HCT116 (cell line): ENCODE data around the gene C4orf36. TPM values are rescaled to one million over a fixed set of nuclear protein-coding genes. Genes with fewer than 3 reads are reported as not detected.
A peak's percentile ranks its signal among the peaks of the same experiment; 100 is the strongest.

Source experiments
- ATAC-seq: fragments of 200-7000 bp; cut with Tn5 transposase; 2 replicates; pipeline ENCODE4 v1.9.1; 2020; ENCODE audit warnings: mild to moderate bottlenecking, moderate library complexity
- Bru-seq: library from RNA; stranded (reverse); fragments of 400-500 nt; gene quantifications from one replicate; lab custom pipeline; 2021; lab: Mats Ljungman, UMichigan
- BruChase-seq, 2 experiments: library from RNA; stranded (reverse); fragments of 400-500 nt; gene quantifications; one replicate each; lab custom pipeline; 2021; lab: Mats Ljungman, UMichigan
- BruUV-seq: library from RNA; stranded (reverse); fragments of 400-500 nt; replicated peaks from 2 replicates; lab custom pipeline; 2021; lab: Mats Ljungman, UMichigan
- CTCF ChIA-PET: fragments of 300-600 bp; sonication (Branson Sonifier 250); formaldehyde crosslinking; loops from one replicate; lab custom pipeline; 2021; ENCODE audit warnings: antibody characterized with exemption; lab: Charles Lee
- POLR2A ChIA-PET: fragments of 300-600, 350-600 bp; sonication (Branson Sonifier 250); formaldehyde crosslinking; loops from one replicate; lab custom pipeline; 2021; ENCODE audit warnings: antibody characterized with exemption; lab: Charles Lee
- RAD21 ChIA-PET, 2 experiments: fragments of 300-600 bp; sonication (Branson Sonifier 250); formaldehyde crosslinking; loops; one replicate each; lab custom pipeline; 2023; ENCODE audit warnings: low total read pairs in 2 of 2; ENCODE audit not compliant: uncharacterized antibody in 2 of 2, unreplicated experiment in 2 of 2, low non-redundant PET in 1 of 2; lab: Charles Lee
- DNase-seq: peaks from one replicate; pipeline ENCODE4 v3.0.0-alpha.2; 2010; ENCODE audit warnings: low read depth, low spot score
- H2AFZ ChIP-seq: fragments of 200-600 bp; shearing (Covaris generic), sonication (generic); 2 replicates; pipeline ENCODE4 v1.6.1; 2017; ENCODE audit warnings: low read depth, mixed run types, mixed read lengths, antibody characterized with exemption, low read length; ENCODE audit not compliant: poor library complexity, severe bottlenecking
- H3K27ac ChIP-seq: 2 replicates; pipeline ENCODE4 v1.5.1; 2012; ENCODE audit warnings: low read depth, low read length
- H3K27me3 ChIP-seq: fragments of 200-600 bp; sonication (generic); 2 replicates; pipeline ENCODE4 v1.6.1; 2016; ENCODE audit warnings: mixed run types, low read length, mixed read lengths; ENCODE audit not compliant: insufficient read depth
- H3K36me3 ChIP-seq, 2 experiments: fragments of 200-500 bp in 1 of 2; fragments of 200-600 bp in 1 of 2; sonication (Bioruptor generic) in 1 of 2; sonication (generic) in 1 of 2; 2 replicates each; pipeline versions ENCODE4 v1.5.1 to v1.6.1; 2014 to 2016; ENCODE audit warnings: low read length in 2 of 2, inconsistent platforms in 1 of 2, mixed read lengths in 1 of 2, mixed run types in 1 of 2; ENCODE audit not compliant: insufficient read depth in 2 of 2, control insufficient read depth in 1 of 2
- H3K4me1 ChIP-seq, 2 experiments: fragments of 200-600 bp in 1 of 2; sonication (generic) in 1 of 2; 2 replicates each; pipeline versions ENCODE4 v1.5.1 to v1.6.1; 2012 to 2017; ENCODE audit warnings: low read length in 2 of 2, inconsistent platforms in 1 of 2, mild to moderate bottlenecking in 1 of 2, mixed read lengths in 1 of 2, mixed run types in 1 of 2, moderate library complexity in 1 of 2; ENCODE audit not compliant: insufficient read depth in 2 of 2, control insufficient read depth in 1 of 2
- H3K4me2 ChIP-seq: fragments of 200-600 bp; sonication (generic); 2 replicates; pipeline ENCODE4 v1.6.1; 2017; ENCODE audit warnings: mixed run types, low read length, mixed read lengths
- H3K4me3 ChIP-seq, 2 experiments: fragments of 200-600 bp in 1 of 2; sonication (generic) in 1 of 2; replicated peaks in 1 of 2; 2 replicates each; pipeline ENCODE4 v1.5.1; 2011 to 2016; ENCODE audit warnings: low read length in 2 of 2, control low read depth in 1 of 2, low read depth in 1 of 2, mild to moderate bottlenecking in 1 of 2, mixed read lengths in 1 of 2, mixed run types in 1 of 2
- H3K79me2 ChIP-seq: fragments of 200-600 bp; sonication (generic); 2 replicates; pipeline ENCODE4 v1.6.1; 2017; ENCODE audit warnings: mild to moderate bottlenecking, mixed run types, low read length, moderate library complexity, mixed read lengths; ENCODE audit not compliant: insufficient read depth
- H3K9ac ChIP-seq: fragments of 200-600 bp; sonication (generic); 2 replicates; pipeline ENCODE4 v1.6.1; 2016; ENCODE audit warnings: low read length, mixed read lengths
- H3K9me2 ChIP-seq: fragments of 200-600 bp; sonication (generic), shearing (Covaris generic); 2 replicates; pipeline ENCODE4 v1.6.1; 2017; ENCODE audit warnings: mixed run types, mild to moderate bottlenecking, moderate library complexity; ENCODE audit not compliant: insufficient read depth
- H3K9me3 ChIP-seq, 2 experiments: fragments of 200-500 bp in 1 of 2; fragments of 200-600 bp in 1 of 2; sonication (Bioruptor generic) in 1 of 2; sonication (generic) in 1 of 2; 2 replicates each; pipeline ENCODE4 v1.6.1; 2014 to 2017; ENCODE audit warnings: low read length in 2 of 2, mixed read lengths in 2 of 2, inconsistent platforms in 1 of 2, low read depth in 1 of 2, mild to moderate bottlenecking in 1 of 2, mixed run types in 1 of 2, moderate library complexity in 1 of 2; ENCODE audit not compliant: control insufficient read depth in 1 of 2, insufficient read depth in 1 of 2
- H4K20me1 ChIP-seq: fragments of 200-600 bp; sonication (generic), shearing (Covaris generic); 2 replicates; pipeline ENCODE4 v1.6.1; 2017; ENCODE audit warnings: mixed run types, mild to moderate bottlenecking, moderate library complexity; ENCODE audit not compliant: insufficient read depth
- CBX3 ChIP-seq: IDR thresholded peaks from 2 replicates; pipeline ENCODE4 v1.6.1; 2012; ENCODE audit warnings: low read depth
- CTCF ChIP-seq, 3 experiments: fragments of 200-600 bp in 1 of 3; sonication (generic) in 1 of 3; IDR thresholded peaks in 2 of 3; conservative IDR thresholded peaks in 1 of 3; 2 replicates each; pipeline ENCODE4 v1.5.1; 2012 to 2017; ENCODE audit warnings: low read depth in 2 of 3, low read length in 2 of 3, antibody characterized with exemption in 1 of 3, borderline replicate concordance in 1 of 3, control low read depth in 1 of 3, mild to moderate bottlenecking in 1 of 3, mixed read lengths in 1 of 3, mixed run types in 1 of 3, moderate library complexity in 1 of 3; ENCODE audit not compliant: insufficient read depth in 1 of 3
- EZH2 ChIP-seq: fragments of 200-600 bp; sonication (generic); IDR thresholded peaks from 2 replicates; pipeline ENCODE4 v1.6.1; 2017; ENCODE audit warnings: antibody characterized with exemption, mixed run types
- POLR2AphosphoS5 ChIP-seq: IDR thresholded peaks from 2 replicates; pipeline ENCODE4 v1.6.1; 2011; ENCODE audit warnings: mild to moderate bottlenecking, low read depth, low read length, moderate library complexity
- RAD21 ChIP-seq: IDR thresholded peaks from 2 replicates; pipeline ENCODE4 v1.6.1; 2012; ENCODE audit warnings: low read depth, mild to moderate bottlenecking
- SP1 ChIP-seq: IDR thresholded peaks from 2 replicates; pipeline ENCODE4 v1.6.1; 2012; ENCODE audit warnings: low read depth
- YY1 ChIP-seq: IDR thresholded peaks from 2 replicates; pipeline ENCODE4 v1.6.1; 2011; ENCODE audit warnings: low read length, low read depth, moderate library complexity, mild to moderate bottlenecking; ENCODE audit not compliant: insufficient replicate concordance; ENCODE audit errors: extremely low read depth
- ZFX ChIP-seq: fragments of 450-650 bp; IDR thresholded peaks from 2 replicates; pipeline ENCODE4 v1.6.1; 2017
- intact Hi-C: fragments of 100-400 bp; cut with micrococcal nuclease; formaldehyde crosslinking; loops from 2 replicates; pipeline ENCODE4 v1.10.0; 2022
- long read RNA-seq: library from polyadenylated mRNA; unstranded; transcript quantifications from one replicate; pipeline ENCODE4 v2.0.0, GENCODE V29; 2021; ENCODE audit not compliant: unreplicated experiment
- polyA plus RNA-seq: library from polyadenylated mRNA; unstranded; fragments of >200 nt; gene quantifications from 2 replicates; pipeline ENCODE4 v1.2.1, GENCODE V29; 2012; ENCODE audit warnings: missing spikeins
- total RNA-seq: library from RNA; stranded (reverse); gene quantifications from one replicate; pipeline ENCODE4 v1.2.1, GENCODE V29; 2021; ENCODE audit not compliant: unreplicated experiment
- TF ChIP-seq, protein P1 (sequence below): IDR thresholded peaks from 2 replicates; pipeline ENCODE4 v1.6.1; 2011; ENCODE audit warnings: mild to moderate bottlenecking, low read length, moderate library complexity; ENCODE audit not compliant: insufficient replicate concordance; ENCODE audit errors: extremely low read depth
- TF ChIP-seq, protein P2 (sequence below): IDR thresholded peaks from 2 replicates; pipeline ENCODE4 v1.6.1; 2012

Gene C4orf36, protein sequence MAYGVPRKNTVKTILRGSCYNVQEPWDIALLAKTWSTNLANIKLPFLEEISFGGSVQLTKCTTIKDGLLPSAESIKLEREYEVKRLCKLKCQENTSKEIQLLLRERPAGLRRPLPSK
- total RNA-seq (1.8 TPM), Bru-seq, nascent RNA (percentile 33 among the genes with signal in this experiment), BruChase-seq, experiment 1, labeled RNA remaining after a 6-hour chase (percentile 34 among the genes with signal in this experiment), BruChase-seq, experiment 2, labeled RNA remaining after a 2-hour chase (percentile 31 among the genes with signal in this experiment)
- 1.6 and 1.9 TPM in 2 replicates for polyA plus RNA-seq
- long read RNA-seq, partial matches to known transcripts = 0 of 1 reads
- long read RNA-seq, other reads (novel, unspliced or antisense) = 1 of 1 reads

- peak within 1 kb of the TSS; percentile 71 for H3K27ac ChIP-seq
- H3K4me1 ChIP-seq = peaks cover 10 to 31% of the 10 kb centered on the region in 2 experiments
- peak; percentile 66 for DNase-seq
- TF ChIP-seq POLR2AphosphoS5 (peak; percentile 35), EZH2 (no peak), RAD21 (peak; percentile 46), YY1 (peak; percentile 1), ZFX (peak; percentile 97), CTCF (IDR thresholded peaks at IDR 0.05 in 2 of 3, conservative IDR thresholded peaks at IDR 0.05 in 1 of 3; ENCODE audit: borderline replicate concordance in 1 of 3, insufficient read depth in 1 of 3, low read depth in 2 of 3, low read length in 2 of 3) (0 out of 6 replicates have a peak, but pooled peaks of 1 of the 3 experiments have one; percentile 8), SP1 (no peak), CBX3 (no peak)
- TF ChIP-seq, protein P1, sequence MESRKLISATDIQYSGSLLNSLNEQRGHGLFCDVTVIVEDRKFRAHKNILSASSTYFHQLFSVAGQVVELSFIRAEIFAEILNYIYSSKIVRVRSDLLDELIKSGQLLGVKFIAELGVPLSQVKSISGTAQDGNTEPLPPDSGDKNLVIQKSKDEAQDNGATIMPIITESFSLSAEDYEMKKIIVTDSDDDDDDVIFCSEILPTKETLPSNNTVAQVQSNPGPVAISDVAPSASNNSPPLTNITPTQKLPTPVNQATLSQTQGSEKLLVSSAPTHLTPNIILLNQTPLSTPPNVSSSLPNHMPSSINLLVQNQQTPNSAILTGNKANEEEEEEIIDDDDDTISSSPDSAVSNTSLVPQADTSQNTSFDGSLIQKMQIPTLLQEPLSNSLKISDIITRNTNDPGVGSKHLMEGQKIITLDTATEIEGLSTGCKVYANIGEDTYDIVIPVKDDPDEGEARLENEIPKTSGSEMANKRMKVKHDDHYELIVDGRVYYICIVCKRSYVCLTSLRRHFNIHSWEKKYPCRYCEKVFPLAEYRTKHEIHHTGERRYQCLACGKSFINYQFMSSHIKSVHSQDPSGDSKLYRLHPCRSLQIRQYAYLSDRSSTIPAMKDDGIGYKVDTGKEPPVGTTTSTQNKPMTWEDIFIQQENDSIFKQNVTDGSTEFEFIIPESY = peak; percentile 29
- TF ChIP-seq, protein P2, sequence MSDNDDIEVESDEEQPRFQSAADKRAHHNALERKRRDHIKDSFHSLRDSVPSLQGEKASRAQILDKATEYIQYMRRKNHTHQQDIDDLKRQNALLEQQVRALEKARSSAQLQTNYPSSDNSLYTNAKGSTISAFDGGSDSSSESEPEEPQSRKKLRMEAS = peak; percentile 85
- TF ChIP-seq, all 23 proteins: peak for 7
- Histone ChIP-seq H3K9me2 (no peaks in the 10 kb centered on the region), H4K20me1 (no peaks in the 10 kb centered on the region), H3K36me3 (no peaks in the 10 kb centered on the region), H3K27me3 (no peaks in the 10 kb centered on the region), H3K9me3 (no peaks in the 10 kb centered on the region), H2AFZ (peak within 1 kb of the TSS; percentile 36), H3K9ac (peak within 1 kb of the TSS; percentile 80), H3K4me3 (peak within 1 kb of the TSS; percentile 55 to 62), H3K4me2 (peak within 1 kb of the TSS; percentile 82), H3K79me2 (no peaks in the 10 kb centered on the region)
- intact Hi-C loops = loop anchor here (2.0 to 10.0 kb wide), 4 partner anchors 61 to 1323 kb away; no protein-coding TSS in a partner anchor
- POLR2A ChIA-PET = interaction anchor here (0.6 to 1.0 kb wide), 2 partner anchors 370 to 386 kb away, joined by 3 read pairs; no protein-coding TSS in a partner anchor
- CTCF ChIA-PET = interaction anchor here (0.6 to 3.4 kb wide), 5 partner anchors 258 to 396 kb away, joined by 3 to 28 read pairs (median 8); no protein-coding TSS in a partner anchor
- RAD21 ChIA-PET = no interaction called here
- no TSS peak for BruUV-seq
- ATAC-seq = peak; percentile 88
These were observed at the start of gene C4orf36 for GRCh38 chr4:86891762-86892635. Gene C4orf36 (minus strand): TSS chr4:86892422. CDS start chr4:86891520, 902 bp downstream.
